HepG2 (cell line): Measurements from ENCODE around the gene ATP9A.

ENCODE experiments used
- EP300 ChIP-seq, 3 experiments: sonication (generic) in 1 of 3; formaldehyde crosslinking in 1 of 3; IDR thresholded peaks; 2 replicates each; pipeline versions ENCODE4 v1.5.1 to v1.6.1; 2011 to 2020; ENCODE audit warnings: low read depth in 2 of 3, low read length in 2 of 3, borderline replicate concordance in 1 of 3, improper control_type of control experiment in 1 of 3, mild to moderate bottlenecking in 1 of 3, missing genetic modification reagents in 1 of 3, moderate library complexity in 1 of 3
- RBFOX2 ChIP-seq: fragments of 200-400 bp; formaldehyde crosslinking; IDR thresholded peaks from 2 replicates; pipeline ENCODE4 v1.6.1; 2017; ENCODE audit warnings: low read depth, mild to moderate bottlenecking, low read length
- ZMYM2 ChIP-seq: sonication (generic); formaldehyde crosslinking; IDR thresholded peaks from 2 replicates; pipeline ENCODE4 v1.8.0; 2022; ENCODE audit warnings: mild to moderate bottlenecking, missing genetic modification reagents
- ZNF30 ChIP-seq: sonication (generic); formaldehyde crosslinking; IDR thresholded peaks from 2 replicates; pipeline ENCODE4 v1.5.0; 2020; ENCODE audit warnings: mild to moderate bottlenecking, missing genetic modification reagents
- ZSCAN29 ChIP-seq: sonication (generic); formaldehyde crosslinking; conservative IDR thresholded peaks from 2 replicates; pipeline ENCODE4 v1.4.0; 2020; ENCODE audit warnings: mild to moderate bottlenecking, missing genetic modification reagents

- TF ChIP-seq ZNF30 (CRISPR knock-in tag) (no peak), RBFOX2 (no peak), EP300 (IDR thresholded peaks at IDR 0.05; ENCODE audit: low read depth in 2 of 2, low read length in 2 of 2) (no peak), EP300 (CRISPR knock-in tag; IDR thresholded peaks at IDR 0.05; ENCODE audit: borderline replicate concordance) (no peak), ZMYM2 (CRISPR knock-in tag) (no peak), ZSCAN29 (CRISPR knock-in tag) (no peak)
Observed at GRCh38 chr20:51688600-51689244, 79.5 kb downstream of the ATP9A start.
